NOMO-1 (cell line): ENCODE results near the gene TBC1D20.

ENCODE experiments used
- DNase-seq, 2 experiments: peaks; one replicate each; lab custom pipeline; 2025; ENCODE audit not compliant: unreplicated experiment in 2 of 2; lab: John Stamatoyannopoulos, UW

TBC1D20 gene

GRCh38 chr20:440148-440547 lies 22.2 kb downstream of the TBC1D20 start:
- no peak for DNase-seq

- no peak for DNase-seq
These were observed 23.5 kb downstream of the TBC1D20 start for GRCh38 chr20:438571-439469.

- no peak for DNase-seq
These were observed 24.4 kb downstream of the TBC1D20 start for GRCh38 chr20:437787-438486.

GRCh38 chr20:436476-436875 lies 25.9 kb downstream of the TBC1D20 start:
- no peak for DNase-seq

- no peak for DNase-seq
These were observed 26.8 kb downstream of the TBC1D20 start for GRCh38 chr20:435558-435957.

GRCh38 chr20:434661-435419 lies 27.5 kb downstream of the TBC1D20 start:
- DNase-seq: no peak

- no peak for DNase-seq
These were observed 28.1 kb downstream of the TBC1D20 start for GRCh38 chr20:434221-434620.

GRCh38 chr20:433300-433975 lies 28.9 kb downstream of the TBC1D20 start:
- DNase-seq: no peak

- DNase-seq: no peak
These were observed 29.5 kb downstream of the TBC1D20 start for GRCh38 chr20:432677-433299.

- no peak for DNase-seq
These were observed 30.1 kb downstream of the TBC1D20 start for GRCh38 chr20:432208-432607.

- DNase-seq: peak; percentile 8 to 55
These were observed 31.1 kb downstream of the TBC1D20 start for GRCh38 chr20:431012-431904.

- DNase-seq: no peak
These were observed 32.0 kb downstream of the TBC1D20 start for GRCh38 chr20:430091-430999.

- no peak for DNase-seq
These were observed 33.6 kb downstream of the TBC1D20 start for GRCh38 chr20:428658-429200.

- DNase-seq: no peak
These were observed 34.3 kb downstream of the TBC1D20 start for GRCh38 chr20:427849-428657.

- no peak for DNase-seq
These were observed 34.9 kb downstream of the TBC1D20 start for GRCh38 chr20:427401-427800.

- no peak for DNase-seq
These were observed 35.8 kb downstream of the TBC1D20 start for GRCh38 chr20:426566-426965.

- no peak for DNase-seq
These were observed 40.6 kb downstream of the TBC1D20 start for GRCh38 chr20:421685-422250.
